ENCODE measurements around the gene ZNF831.

Gene ZNF831

DNA sequence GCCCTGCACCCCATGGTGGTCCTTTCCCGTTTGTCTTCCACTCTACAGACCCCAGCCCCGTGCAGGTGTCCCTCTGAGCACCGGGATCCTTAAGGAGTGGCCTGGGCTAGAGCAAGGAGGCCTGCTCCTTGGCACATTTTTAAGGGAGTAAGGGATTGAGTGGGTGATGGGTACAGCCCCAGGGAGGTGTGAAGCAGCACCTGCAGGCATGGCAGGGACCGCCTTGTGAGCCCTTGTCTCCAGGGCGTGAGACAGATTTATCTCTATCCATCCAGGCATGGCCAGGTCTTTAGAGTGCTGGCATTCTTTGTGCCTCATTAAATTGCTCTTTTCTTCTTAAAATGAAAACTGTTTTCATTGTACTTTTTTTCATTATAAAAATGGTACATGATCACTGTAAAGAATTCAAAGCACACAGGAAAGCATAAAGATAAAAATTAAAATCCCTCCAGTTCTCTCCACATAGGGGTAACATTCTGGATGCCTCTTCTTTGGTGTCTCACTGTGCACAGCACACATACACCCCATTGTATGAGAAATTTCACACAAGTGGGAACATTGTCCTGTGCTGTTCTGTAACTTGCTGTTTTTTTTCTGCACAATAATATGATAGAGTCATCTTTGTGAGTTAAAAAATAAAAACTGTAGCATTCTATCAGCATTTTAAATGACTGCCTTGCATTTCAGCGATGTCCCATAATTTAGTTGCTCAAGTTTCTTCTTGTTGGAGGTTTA, 31.9 kb upstream of the ZNF831 start:
- no peak for DNase-seq (ENCODE audit: low spot score)
- Histone ChIP-seq H3K27ac (no peak overlapping the region), H3K4me3 (no peak overlapping the region)
- TF ChIP-seq, protein P1, sequence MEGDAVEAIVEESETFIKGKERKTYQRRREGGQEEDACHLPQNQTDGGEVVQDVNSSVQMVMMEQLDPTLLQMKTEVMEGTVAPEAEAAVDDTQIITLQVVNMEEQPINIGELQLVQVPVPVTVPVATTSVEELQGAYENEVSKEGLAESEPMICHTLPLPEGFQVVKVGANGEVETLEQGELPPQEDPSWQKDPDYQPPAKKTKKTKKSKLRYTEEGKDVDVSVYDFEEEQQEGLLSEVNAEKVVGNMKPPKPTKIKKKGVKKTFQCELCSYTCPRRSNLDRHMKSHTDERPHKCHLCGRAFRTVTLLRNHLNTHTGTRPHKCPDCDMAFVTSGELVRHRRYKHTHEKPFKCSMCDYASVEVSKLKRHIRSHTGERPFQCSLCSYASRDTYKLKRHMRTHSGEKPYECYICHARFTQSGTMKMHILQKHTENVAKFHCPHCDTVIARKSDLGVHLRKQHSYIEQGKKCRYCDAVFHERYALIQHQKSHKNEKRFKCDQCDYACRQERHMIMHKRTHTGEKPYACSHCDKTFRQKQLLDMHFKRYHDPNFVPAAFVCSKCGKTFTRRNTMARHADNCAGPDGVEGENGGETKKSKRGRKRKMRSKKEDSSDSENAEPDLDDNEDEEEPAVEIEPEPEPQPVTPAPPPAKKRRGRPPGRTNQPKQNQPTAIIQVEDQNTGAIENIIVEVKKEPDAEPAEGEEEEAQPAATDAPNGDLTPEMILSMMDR (IDR thresholded peaks at IDR 0.05): no peak

DNA sequence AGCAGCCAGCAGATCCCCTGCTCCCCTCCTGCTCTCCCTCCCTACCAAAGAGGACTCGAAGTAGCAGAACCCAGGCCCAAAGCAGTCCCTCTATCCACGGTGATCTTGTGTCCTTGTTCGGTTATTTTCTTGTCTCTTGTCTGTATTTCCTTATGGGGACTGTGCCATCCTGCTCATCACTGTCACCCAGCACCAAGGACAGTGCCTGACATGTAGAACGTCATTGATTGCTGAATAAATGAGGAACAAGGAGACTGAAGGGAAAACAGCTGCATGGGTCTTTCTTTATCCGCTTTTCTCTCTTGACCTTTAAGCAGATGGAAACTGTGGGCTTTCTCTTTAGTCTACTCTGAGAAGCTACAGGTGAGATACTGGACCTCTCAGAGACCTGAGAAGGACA, 29.4 kb upstream of the ZNF831 start:
- no peak for DNase-seq (ENCODE audit: low spot score)
- Histone ChIP-seq H3K27ac (no peak overlapping the region), H3K4me3 (no peak overlapping the region)
- TF ChIP-seq, protein P1 (IDR thresholded peaks at IDR 0.05): no peak

DNA sequence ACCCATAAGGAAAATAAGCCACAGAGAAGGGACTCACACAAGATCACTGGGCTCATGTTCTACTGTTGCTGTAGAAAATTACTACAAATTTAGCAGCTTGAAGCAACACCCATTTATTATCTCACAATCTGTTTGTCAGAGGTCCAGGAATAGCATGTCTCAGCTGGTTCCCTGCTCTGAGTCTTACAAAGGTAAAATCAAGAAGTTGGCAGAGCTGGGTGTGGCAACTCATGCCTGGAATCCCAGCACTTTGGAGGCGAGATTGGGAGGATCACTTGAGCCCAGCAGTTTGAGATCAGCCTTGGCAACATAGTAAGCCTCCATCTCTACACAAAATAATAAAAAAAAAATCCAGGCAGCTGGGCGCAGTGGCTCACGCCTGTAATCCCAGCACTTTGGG, 28.5 kb upstream of the ZNF831 start:
- H3K4me3 ChIP-seq: no peak overlapping the region
- no peak overlapping the region for H3K27ac ChIP-seq
- TF ChIP-seq, protein P1 (IDR thresholded peaks at IDR 0.05): no peak
- DNase-seq (ENCODE audit: low spot score): no peak

DNA sequence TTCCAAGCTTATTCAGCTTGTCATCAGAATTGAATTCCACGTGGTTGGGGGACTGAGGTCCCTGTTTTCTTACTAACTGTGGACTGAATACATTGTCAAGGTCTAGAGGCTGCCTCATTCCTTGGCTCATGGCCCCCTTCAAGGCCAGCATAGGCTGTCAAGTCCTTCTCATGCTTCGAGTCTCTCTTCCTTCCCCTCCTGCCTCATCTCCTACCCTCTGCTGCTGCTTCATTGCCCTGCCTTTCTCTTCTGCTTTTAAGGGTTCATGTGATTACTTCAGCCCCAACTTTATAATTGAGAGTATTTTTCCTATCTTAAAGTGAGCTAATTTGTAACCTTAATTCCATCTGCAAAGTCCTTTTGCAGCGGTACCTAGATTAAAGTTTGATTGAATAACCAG, 27.6 kb upstream of the ZNF831 start:
- Histone ChIP-seq H3K27ac (no peak overlapping the region), H3K4me3 (no peak overlapping the region)
- TF ChIP-seq, protein P1 (IDR thresholded peaks at IDR 0.05): no peak
- no peak for DNase-seq (ENCODE audit: low spot score)

DNA sequence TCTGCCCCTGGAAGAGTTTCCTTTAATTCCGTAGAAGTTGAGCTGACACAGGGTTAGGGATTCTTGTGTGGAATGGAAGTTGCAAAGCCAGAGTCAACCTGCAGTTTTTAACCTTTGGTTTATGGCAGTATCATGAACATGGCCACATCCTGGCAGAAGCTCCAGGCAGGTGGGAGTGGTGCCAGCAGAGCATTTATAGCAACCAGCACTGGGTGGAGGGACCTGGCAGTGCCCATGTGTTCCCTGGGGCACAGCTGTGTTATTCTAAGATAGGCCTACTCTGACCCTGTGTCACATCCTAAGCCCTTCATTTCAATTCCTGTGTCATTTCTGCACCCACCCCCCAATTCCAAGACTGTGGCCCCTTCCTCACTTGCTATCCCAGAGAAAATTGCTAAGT, 26.1 kb upstream of the ZNF831 start:
- TF ChIP-seq, protein P1 (IDR thresholded peaks at IDR 0.05): no peak
- no peak overlapping the region for H3K27ac ChIP-seq
- no peak for DNase-seq (ENCODE audit: low spot score)
- no peak overlapping the region for H3K4me3 ChIP-seq

DNA sequence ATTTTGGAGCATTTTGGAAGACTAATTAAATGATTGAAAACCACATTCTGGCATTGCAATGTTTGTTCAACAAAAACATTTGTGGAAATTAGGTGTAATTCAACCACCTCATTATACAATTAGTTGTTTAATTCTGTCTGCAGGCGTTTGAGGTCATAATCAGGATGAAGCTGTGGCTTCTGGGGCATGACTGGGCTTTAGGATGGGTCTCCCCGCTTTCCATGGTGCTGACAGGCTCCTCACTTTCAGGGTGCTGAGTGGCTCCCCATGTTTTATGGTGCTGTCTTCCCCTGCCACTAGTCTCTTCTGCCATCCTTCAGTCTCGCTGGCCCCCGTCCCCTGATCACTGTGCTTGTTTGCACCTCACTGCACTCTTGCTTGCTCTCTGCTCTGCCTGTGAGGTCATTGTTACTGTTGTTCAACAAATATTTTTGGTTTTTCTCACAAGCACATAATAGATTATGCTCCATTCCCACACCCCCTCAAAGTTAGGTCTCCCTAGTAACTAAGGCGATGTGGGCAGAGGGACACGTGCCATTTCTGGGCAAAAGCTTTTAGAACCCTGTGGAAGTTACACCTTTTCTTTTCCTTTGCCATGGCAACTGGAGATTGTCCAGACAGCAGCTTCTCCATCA, 25.4 kb upstream of the ZNF831 start:
- TF ChIP-seq, protein P1 (IDR thresholded peaks at IDR 0.05): no peak
- no peak overlapping the region for H3K4me3 ChIP-seq
- no peak for DNase-seq (ENCODE audit: low spot score)
- no peak overlapping the region for H3K27ac ChIP-seq

DNA sequence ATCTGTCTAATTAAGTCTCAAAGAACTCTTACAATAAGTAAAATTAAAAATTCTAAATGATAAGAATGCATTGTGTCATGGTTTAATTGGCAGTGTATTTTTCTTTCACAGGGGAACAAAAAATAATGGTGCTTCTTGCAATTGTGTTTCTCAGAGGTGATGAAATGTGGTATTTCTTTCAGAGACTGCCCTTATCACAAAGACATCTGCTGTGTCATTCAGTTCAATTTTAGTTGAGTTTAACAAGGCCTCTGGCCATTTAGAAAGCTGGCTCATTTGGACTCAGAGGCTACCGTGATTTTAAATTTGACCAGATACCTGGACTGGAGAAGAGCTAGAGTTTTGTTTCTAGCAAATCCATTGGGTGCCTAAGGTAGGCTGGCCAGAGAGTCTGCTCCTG, 23.6 kb upstream of the ZNF831 start:
- TF ChIP-seq, protein P1 (IDR thresholded peaks at IDR 0.05): no peak
- no peak overlapping the region for H3K4me3 ChIP-seq
- no peak overlapping the region for H3K27ac ChIP-seq
- no peak for DNase-seq (ENCODE audit: low spot score)
